Astrocyte (in vitro differentiated cells and primary cell): ENCODE measurements around the gene KRTAP5-1.

Experiments used
- EZH2 ChIP-seq: IDR thresholded peaks from 2 replicates; pipeline ENCODE4 v1.6.1; 2012; ENCODE audit warnings: mild to moderate bottlenecking, low read length, inconsistent platforms; ENCODE audit not compliant: insufficient read depth
- TF ChIP-seq, protein P1 (sequence below): IDR thresholded peaks from 2 replicates; pipeline ENCODE4 v1.5.1; 2011; ENCODE audit warnings: low read depth, mild to moderate bottlenecking, inconsistent platforms, low read length, moderate library complexity; ENCODE audit not compliant: insufficient read depth

DNA sequence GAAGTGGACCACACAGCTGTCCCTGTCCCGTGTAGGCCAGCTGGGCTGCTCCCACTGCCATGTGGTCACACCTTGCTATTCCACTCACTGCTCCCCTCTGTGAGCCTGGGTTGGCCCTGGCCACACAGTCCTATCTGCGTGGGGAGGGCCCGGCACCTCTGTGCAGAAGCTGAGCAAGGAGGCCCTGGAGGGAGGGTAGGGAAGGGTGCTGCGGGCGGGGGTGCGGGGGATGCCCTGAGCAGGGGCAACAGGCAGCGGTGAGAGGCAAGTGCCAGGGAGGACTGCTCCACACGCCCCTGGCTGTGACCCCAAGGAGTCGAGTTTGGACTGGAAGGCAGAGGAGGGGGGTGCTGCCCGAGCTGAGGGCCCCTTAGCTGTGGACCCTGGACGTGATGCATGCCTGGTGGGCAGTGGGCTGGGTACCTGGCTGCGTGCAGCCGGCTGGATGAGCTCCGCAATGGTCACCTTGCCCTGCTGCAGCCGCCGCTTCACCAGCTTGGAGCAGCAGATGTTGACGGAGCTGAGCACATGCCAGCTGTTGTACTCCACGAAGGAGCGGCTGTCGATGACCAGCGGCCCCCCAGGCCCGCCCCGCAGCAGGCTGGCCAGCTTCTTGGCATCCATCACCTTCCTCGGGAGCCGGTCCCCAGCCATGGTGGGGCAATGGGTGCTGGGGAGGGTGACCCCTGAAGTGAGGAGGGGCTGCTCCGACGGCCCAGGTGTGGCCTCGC, 19.7 kb downstream of the KRTAP5-1 start:
- TF ChIP-seq, protein P1, sequence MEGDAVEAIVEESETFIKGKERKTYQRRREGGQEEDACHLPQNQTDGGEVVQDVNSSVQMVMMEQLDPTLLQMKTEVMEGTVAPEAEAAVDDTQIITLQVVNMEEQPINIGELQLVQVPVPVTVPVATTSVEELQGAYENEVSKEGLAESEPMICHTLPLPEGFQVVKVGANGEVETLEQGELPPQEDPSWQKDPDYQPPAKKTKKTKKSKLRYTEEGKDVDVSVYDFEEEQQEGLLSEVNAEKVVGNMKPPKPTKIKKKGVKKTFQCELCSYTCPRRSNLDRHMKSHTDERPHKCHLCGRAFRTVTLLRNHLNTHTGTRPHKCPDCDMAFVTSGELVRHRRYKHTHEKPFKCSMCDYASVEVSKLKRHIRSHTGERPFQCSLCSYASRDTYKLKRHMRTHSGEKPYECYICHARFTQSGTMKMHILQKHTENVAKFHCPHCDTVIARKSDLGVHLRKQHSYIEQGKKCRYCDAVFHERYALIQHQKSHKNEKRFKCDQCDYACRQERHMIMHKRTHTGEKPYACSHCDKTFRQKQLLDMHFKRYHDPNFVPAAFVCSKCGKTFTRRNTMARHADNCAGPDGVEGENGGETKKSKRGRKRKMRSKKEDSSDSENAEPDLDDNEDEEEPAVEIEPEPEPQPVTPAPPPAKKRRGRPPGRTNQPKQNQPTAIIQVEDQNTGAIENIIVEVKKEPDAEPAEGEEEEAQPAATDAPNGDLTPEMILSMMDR: no peak
- no peak for TF ChIP-seq EZH2
